Left cardiac atrium (tissue), 4 donors: ENCODE results near the gene HIBADH. TPM values are rescaled to one million over a fixed set of nuclear protein-coding genes. Genes with fewer than 3 reads are reported as not detected.
A peak's percentile ranks its signal among the peaks of the same experiment; 100 is the strongest.
"Not testable (repeated sequence)": the region's sequence is repeated elsewhere in the genome, so short reads cannot be mapped to it uniquely, and the experiment has no call there.

Experiments used
- ATAC-seq, 2 donors: fragments of 200-7000 bp; cut with Tn5 transposase; one replicate each; pipeline ENCODE4 v1.9.1; 2020; ENCODE audit warnings: mild to moderate bottlenecking in 2 of 2, moderate library complexity in 2 of 2
- DNase-seq: peaks from one replicate; pipeline ENCODE4 v3.0.0-alpha.2; 2020
- intact Hi-C, 2 donors: fragments of 100-400 bp; cut with DNase I; formaldehyde crosslinking; loops; one replicate each; pipeline versions ENCODE4 v1.14.1 to v1.15.1; 2022 to 2023
- total RNA-seq, 2 donors: library from RNA; stranded (reverse); fragmentation: NEBNext Ultra II Directional; extraction: Animal tissue kit (Norgen Biotek cat#: 25700); gene quantifications; one replicate each; pipeline ENCODE4 v1.2.1, GENCODE V29; 2021
- donor health status: DM: no; HTN: yes; CAD: no.
- donor health status: DM: no; HTN: yes; CAD: no; lungs with severe emphysema.
- donor health status: DM: yes; HTN: yes; CAD: no.
- donor health status: Dilated cardiomyopathy.

The HIBADH gene
- total RNA-seq, 2 donors from 2014 or later, result 52.4 to 68.1 TPM

DNA sequence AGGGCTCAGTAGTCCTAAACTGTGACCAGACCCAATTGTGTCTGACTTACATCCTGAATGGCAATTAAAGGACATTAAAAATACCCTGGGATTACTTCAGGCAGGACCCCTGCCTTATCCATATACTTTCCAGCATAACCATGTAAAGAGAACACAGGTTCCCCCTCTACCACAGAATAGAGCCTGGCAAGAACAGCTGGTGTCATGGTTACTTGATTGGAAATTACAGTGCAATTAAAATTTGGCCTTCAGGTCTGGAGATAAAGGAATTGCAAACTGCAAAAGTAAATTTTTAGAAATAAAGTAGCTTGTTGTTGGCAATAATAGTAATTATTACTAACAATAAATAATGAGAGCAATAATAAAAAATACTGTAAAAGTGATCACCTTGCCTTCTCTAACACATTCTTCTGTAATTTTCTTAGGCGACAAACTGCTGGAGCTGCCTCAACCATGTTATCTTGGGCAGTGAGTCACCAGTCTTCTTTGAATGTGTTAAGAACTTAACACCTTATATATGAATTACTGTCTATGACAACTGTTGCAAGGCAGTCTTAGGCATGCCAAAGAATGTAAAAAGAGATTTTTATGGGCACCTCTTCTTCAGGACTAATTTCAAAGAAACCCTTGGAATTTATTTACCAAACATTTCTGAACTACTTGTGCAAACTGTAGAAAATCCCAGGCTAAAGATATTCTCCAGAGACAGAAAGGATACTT is 53.7 kb downstream of the HIBADH start:
- no peak for DNase-seq
- no peak for ATAC-seq
- intact Hi-C loops, result no loop called here

DNA sequence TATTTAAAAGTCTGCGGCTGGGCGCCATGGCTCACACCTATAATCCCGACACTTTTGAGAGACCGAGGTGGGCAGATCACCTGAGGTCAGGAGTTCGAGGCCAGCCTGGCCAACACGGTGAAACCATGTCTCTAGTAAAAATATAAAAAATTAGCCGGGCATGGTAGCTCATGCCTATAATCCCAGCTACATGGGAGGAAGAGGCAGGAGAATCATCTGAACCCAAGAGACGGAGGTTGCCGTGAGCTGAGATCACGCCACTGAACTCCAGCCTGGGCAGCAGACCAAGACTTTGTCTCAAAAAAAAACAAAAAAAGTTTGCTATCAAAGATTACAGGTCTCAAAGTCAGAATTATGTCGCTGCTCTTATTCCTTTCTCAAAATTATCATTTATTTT is 55.5 kb downstream of the HIBADH start:
- intact Hi-C loops, result no loop called here
- no peak for DNase-seq
- no peak for ATAC-seq

- DNase-seq (no peak), ATAC-seq (no peak)
- intact Hi-C loops, result no loop called here
These were observed 56.1 kb downstream of the HIBADH start for GRCh38 chr7:27606270-27607209.

- intact Hi-C loops, result no loop called here
- ATAC-seq, result no peak
- DNase-seq, result no peak
These were observed 56.9 kb downstream of the HIBADH start for GRCh38 chr7:27605689-27606269.

GRCh38 chr7:27605283-27605682 is 57.4 kb downstream of the HIBADH start:
- intact Hi-C loops, result no loop called here
- no peak for ATAC-seq
- no peak for DNase-seq

GRCh38 chr7:27603813-27604212 is 58.9 kb downstream of the HIBADH start:
- no peak for ATAC-seq
- intact Hi-C loops, result no loop called here

GRCh38 chr7:27602766-27603165 is 59.9 kb downstream of the HIBADH start:
- intact Hi-C loops, result no loop called here
- ATAC-seq (no peak), DNase-seq (no peak)

More at GRCh38 chr7:27603813-27604212, 58.9 kb downstream of the HIBADH start:
- DNase-seq, result no peak

GRCh38 chr7:27601217-27601616 is 61.5 kb downstream of the HIBADH start:
- intact Hi-C loops, result no loop called here
- ATAC-seq, result no peak

GRCh38 chr7:27600247-27600646 is 62.4 kb downstream of the HIBADH start:
- DNase-seq, result no peak
- no peak for ATAC-seq
- intact Hi-C loops, result no loop called here

More at GRCh38 chr7:27601217-27601616, 61.5 kb downstream of the HIBADH start:
- no peak for DNase-seq

DNA sequence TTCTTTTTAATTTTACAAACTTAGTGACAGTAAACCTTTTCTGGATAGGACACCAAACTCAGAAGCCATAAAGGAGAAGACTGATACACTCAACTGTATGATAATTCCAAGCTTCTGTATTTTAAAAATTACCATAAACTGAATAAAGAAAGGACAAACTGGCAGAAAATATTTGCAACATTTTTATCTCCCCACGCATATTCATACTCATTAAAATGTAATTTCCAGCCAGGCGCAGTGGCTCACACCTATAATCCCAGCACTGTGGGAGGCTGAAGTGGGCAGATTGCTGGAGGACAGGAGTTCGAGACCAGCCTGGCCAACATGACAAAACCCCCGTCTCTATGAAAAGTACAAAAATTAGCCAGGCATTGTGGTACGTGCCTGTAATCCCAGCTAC is 67.7 kb downstream of the HIBADH start:
- ATAC-seq (no peak), DNase-seq (no peak)
- intact Hi-C loops, result no loop called here

GRCh38 chr7:27593226-27593625 is 69.5 kb downstream of the HIBADH start:
- ATAC-seq (no peak), DNase-seq (no peak)
- intact Hi-C loops, result no loop called here

DNA sequence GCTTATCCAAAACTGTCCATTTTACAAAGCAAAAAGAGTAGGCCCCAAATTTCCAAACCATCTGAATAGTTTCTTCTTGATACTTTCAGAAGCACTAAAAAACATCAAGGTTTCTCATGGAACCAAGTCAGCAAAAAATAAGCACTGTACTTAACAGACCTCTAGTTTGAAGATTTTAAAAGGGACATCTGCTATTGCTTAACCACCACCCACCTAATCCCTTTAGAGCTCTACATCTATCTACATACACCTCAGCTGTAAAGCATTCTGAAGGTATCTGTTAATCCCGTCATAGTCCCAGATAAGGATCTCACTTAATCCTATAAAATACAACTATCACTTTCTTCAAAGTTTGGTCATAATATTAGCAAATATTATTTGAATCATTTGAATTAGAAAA is 72.3 kb downstream of the HIBADH start:
- intact Hi-C loops, result no loop called here
- ATAC-seq, result no peak
- DNase-seq, result no peak

GRCh38 chr7:27587429-27587828 is 75.3 kb downstream of the HIBADH start:
- no peak for DNase-seq
- intact Hi-C loops, result no loop called here
- no peak for ATAC-seq

DNA sequence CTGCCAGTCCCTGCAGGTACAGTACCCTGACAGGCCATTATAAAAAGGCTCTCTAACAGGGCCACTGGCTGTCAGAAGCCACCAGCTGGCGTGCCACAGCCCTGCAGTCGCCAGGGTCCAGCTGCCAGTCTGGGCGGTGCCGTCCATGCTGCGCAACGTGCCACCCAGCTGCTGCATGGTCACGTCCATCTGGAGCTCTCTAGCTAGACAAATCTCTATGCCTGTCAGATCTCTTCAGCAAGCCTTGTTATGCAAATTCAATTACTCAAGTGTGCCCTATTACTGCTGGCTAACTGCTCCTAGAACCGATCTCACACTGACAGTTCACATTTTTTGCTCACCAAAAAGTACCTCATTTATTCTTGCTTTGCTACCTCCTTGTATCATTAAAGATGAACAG is 75.9 kb downstream of the HIBADH start:
- DNase-seq (no peak), ATAC-seq (peak in 1 of 2 donors; percentile 47)
- intact Hi-C loops, result no loop called here

- ATAC-seq, result no peak
- no peak for DNase-seq
- intact Hi-C loops, result no loop called here
These were observed 76.8 kb downstream of the HIBADH start for GRCh38 chr7:27585781-27586447.

- DNase-seq (no peak), ATAC-seq (no peak)
- intact Hi-C loops, result no loop called here
These were observed 80.8 kb downstream of the HIBADH start for GRCh38 chr7:27581906-27582305.

GRCh38 chr7:27581119-27581518 is 81.6 kb downstream of the HIBADH start:
- DNase-seq (no peak), ATAC-seq (no peak)
- intact Hi-C loops, result no loop called here

- DNase-seq (no peak), ATAC-seq (no peak)
- intact Hi-C loops, result loop anchor here (5.0 to 10.0 kb wide), 2 partner anchors 372 to 375 kb away; partner anchors contain the start of gene HOXA13 (in 1 of the 2)
These were observed 83.1 kb downstream of the HIBADH start for GRCh38 chr7:27579565-27579964.

- intact Hi-C loops, result loop anchor here (5.0 to 10.0 kb wide), 2 partner anchors 371 to 373 kb away; partner anchors contain the start of gene HOXA13 (in 1 of the 2)
- DNase-seq, ATAC-seq: not testable (repeated sequence)
These were observed 84.5 kb downstream of the HIBADH start for GRCh38 chr7:27578169-27578568.
